ENCODE data around the gene BANF2.
"Not testable (repeated sequence)": the region's sequence is repeated elsewhere in the genome, so short reads cannot be mapped to it uniquely, and the experiment has no call there.

BANF2 gene

GRCh38 chr20:17683218-17684076, 16.3 kb upstream of the BANF2 start:
- DNase-seq: no peak

- no peak for DNase-seq
These were observed 15.5 kb upstream of the BANF2 start for GRCh38 chr20:17684077-17684888.

- no peak for DNase-seq
These were observed 14.6 kb upstream of the BANF2 start for GRCh38 chr20:17685168-17685567.

GRCh38 chr20:17687800-17688199, 12.0 kb upstream of the BANF2 start:
- DNase-seq: no peak

GRCh38 chr20:17688965-17689364, 10.8 kb upstream of the BANF2 start:
- no peak for DNase-seq

GRCh38 chr20:17690144-17690543, 9.6 kb upstream of the BANF2 start:
- DNase-seq: no peak

GRCh38 chr20:17691758-17692157, 8.0 kb upstream of the BANF2 start:
- DNase-seq: no peak

GRCh38 chr20:17693444-17694001, 6.2 kb upstream of the BANF2 start:
- no peak for DNase-seq

GRCh38 chr20:17694767-17695166, 5.0 kb upstream of the BANF2 start:
- DNase-seq: no peak

- no peak for DNase-seq
These were observed 3.5 kb upstream of the BANF2 start for GRCh38 chr20:17696287-17696686.

- no peak for DNase-seq
These were observed 2.6 kb upstream of the BANF2 start for GRCh38 chr20:17697171-17697570.

GRCh38 chr20:17698384-17698783, 1.4 kb upstream of the BANF2 start:
- no peak for DNase-seq

GRCh38 chr20:17700637-17701036, 871 bp downstream of the BANF2 start:
- no peak for DNase-seq

- no peak for DNase-seq
These were observed 2.1 kb downstream of the BANF2 start for GRCh38 chr20:17701826-17702225.

- no peak for DNase-seq
These were observed 5.0 kb downstream of the BANF2 start for GRCh38 chr20:17704589-17705317.

- DNase-seq: no peak
These were observed 6.2 kb downstream of the BANF2 start for GRCh38 chr20:17705916-17706315.

- DNase-seq: no peak
These were observed 6.9 kb downstream of the BANF2 start for GRCh38 chr20:17706632-17707031.

- DNase-seq: not testable (repeated sequence)
These were observed 8.2 kb downstream of the BANF2 start for GRCh38 chr20:17707951-17708350.

- no peak for DNase-seq
These were observed 9.1 kb downstream of the BANF2 start for GRCh38 chr20:17708675-17709360.

- no peak for DNase-seq
These were observed 9.9 kb downstream of the BANF2 start for GRCh38 chr20:17709361-17710293.
